ENCODE results near the gene RAD51B. TPM values are rescaled to one million over a fixed set of nuclear protein-coding genes. Genes with fewer than 3 reads are reported as not detected.

Gene RAD51B
- total RNA-seq, 1 experiment from 2014 or later: 8.5 TPM

GRCh38 chr14:68359022-68359836 lies 539.6 kb downstream of the RAD51B start:
- in situ Hi-C loops (cut with HindIII; ENCODE audit: low pct_unique_long_range_greater_than_20kb, low sequenced_read_pairs): no loop called here
- no peak overlapping the region for H3K4me3 ChIP-seq (ENCODE audit: low read depth in 2 of 2, low read length in 2 of 2)
- ATAC-seq (no peak), DNase-seq (ENCODE audit: low read depth, low spot score) (no peak)
- TF ChIP-seq SIN3A (IDR thresholded peaks at IDR 0.05; ENCODE audit: borderline replicate concordance, insufficient read depth, low read depth, low read length) (no peak), TCF7L2 (IDR thresholded peaks at IDR 0.05; ENCODE audit: low read depth, low read length) (no peak), POLR2AphosphoS5 (IDR thresholded peaks at IDR 0.05; ENCODE audit: low read depth, low read length) (no peak), REST (IDR thresholded peaks at IDR 0.05; ENCODE audit: insufficient read depth in 1 of 2, low read depth in 2 of 2, low read length in 1 of 2) (no peak)
- TF ChIP-seq, protein P1, sequence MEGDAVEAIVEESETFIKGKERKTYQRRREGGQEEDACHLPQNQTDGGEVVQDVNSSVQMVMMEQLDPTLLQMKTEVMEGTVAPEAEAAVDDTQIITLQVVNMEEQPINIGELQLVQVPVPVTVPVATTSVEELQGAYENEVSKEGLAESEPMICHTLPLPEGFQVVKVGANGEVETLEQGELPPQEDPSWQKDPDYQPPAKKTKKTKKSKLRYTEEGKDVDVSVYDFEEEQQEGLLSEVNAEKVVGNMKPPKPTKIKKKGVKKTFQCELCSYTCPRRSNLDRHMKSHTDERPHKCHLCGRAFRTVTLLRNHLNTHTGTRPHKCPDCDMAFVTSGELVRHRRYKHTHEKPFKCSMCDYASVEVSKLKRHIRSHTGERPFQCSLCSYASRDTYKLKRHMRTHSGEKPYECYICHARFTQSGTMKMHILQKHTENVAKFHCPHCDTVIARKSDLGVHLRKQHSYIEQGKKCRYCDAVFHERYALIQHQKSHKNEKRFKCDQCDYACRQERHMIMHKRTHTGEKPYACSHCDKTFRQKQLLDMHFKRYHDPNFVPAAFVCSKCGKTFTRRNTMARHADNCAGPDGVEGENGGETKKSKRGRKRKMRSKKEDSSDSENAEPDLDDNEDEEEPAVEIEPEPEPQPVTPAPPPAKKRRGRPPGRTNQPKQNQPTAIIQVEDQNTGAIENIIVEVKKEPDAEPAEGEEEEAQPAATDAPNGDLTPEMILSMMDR (IDR thresholded peaks at IDR 0.05): no peak
- intact Hi-C loops (cut with micrococcal nuclease; ENCODE audit: unreplicated experiment): no loop called here
- ChIA-PET CTCF (no interaction called here), POLR2A (no interaction called here)
- no TSS peak for BruUV-seq (replicated peaks)
- H3K4me1 ChIP-seq (ENCODE audit: control insufficient read depth, insufficient read depth, low read length): no peaks in the 10 kb centered on the region
- no peaks in the 10 kb centered on the region for H3K9me3 ChIP-seq (ENCODE audit: control insufficient read depth, insufficient read depth, low read depth, low read length)
- H3K36me3 ChIP-seq (ENCODE audit: control insufficient read depth, insufficient read depth, low read length): no peaks in the 10 kb centered on the region
- no peaks in the 10 kb centered on the region for H3K27me3 ChIP-seq (ENCODE audit: control insufficient read depth, insufficient read depth, low read length)
- no peak overlapping the region for H3K27ac ChIP-seq (ENCODE audit: low read length)

DNA sequence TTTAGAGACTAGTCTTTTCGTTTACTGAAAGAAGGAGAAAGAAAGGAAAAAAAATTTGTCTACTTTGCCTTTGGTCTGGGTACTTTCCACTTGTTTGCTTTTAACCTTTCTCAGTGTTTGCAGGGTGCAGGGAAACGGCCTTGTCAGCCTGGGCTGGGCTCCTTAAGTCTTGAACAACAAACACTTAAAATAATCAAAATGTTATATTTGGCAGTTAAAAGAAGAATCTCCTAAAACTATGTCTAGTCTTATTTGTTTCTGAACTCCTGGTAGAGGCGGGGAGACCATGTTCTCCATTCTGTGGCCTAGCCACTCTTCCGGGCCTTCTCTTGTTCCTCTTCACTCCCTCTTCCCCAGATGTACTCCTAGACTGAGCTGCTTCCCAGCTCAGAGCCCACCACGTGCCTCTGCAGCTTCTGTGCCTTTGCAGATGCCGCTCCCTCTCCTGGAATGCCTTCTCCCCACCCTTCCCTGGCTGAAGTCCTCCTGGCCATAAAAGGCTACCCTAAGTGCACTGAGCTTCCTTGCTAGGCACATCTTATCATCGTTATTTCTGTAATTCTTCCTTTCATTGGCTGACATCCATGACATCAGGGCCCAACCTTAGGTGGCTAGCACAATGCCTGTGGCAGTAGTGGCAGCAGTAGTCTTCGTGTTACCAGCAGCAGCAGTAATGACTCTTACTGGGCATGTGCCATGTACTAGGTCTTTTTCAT lies 540.4 kb downstream of the RAD51B start:
- no peak for DNase-seq (ENCODE audit: low read depth, low spot score)
- intact Hi-C loops (cut with micrococcal nuclease; ENCODE audit: unreplicated experiment) (no loop called here), in situ Hi-C loops (cut with HindIII; ENCODE audit: low pct_unique_long_range_greater_than_20kb, low sequenced_read_pairs) (no loop called here)
- ATAC-seq: no peak
- Histone ChIP-seq H3K27ac (ENCODE audit: low read length) (no peak overlapping the region), H3K4me3 (ENCODE audit: low read depth in 2 of 2, low read length in 2 of 2) (no peak overlapping the region), H3K36me3 (ENCODE audit: control insufficient read depth, insufficient read depth, low read length) (no peaks in the 10 kb centered on the region), H3K27me3 (ENCODE audit: control insufficient read depth, insufficient read depth, low read length) (no peaks in the 10 kb centered on the region), H3K4me1 (ENCODE audit: control insufficient read depth, insufficient read depth, low read length) (no peaks in the 10 kb centered on the region; the same call in 1 of the 2 replicates), H3K9me3 (ENCODE audit: control insufficient read depth, insufficient read depth, low read depth, low read length) (no peaks in the 10 kb centered on the region)
- CTCF ChIA-PET: no interaction called here
- TF ChIP-seq TCF7L2 (IDR thresholded peaks at IDR 0.05; ENCODE audit: low read depth, low read length) (no peak), SIN3A (IDR thresholded peaks at IDR 0.05; ENCODE audit: borderline replicate concordance, insufficient read depth, low read depth, low read length) (no peak), REST (IDR thresholded peaks at IDR 0.05; ENCODE audit: insufficient read depth in 1 of 2, low read depth in 2 of 2, low read length in 1 of 2) (no peak), POLR2AphosphoS5 (IDR thresholded peaks at IDR 0.05; ENCODE audit: low read depth, low read length) (no peak)
- TF ChIP-seq, protein P1 (IDR thresholded peaks at IDR 0.05): no peak
- POLR2A ChIA-PET: no interaction called here
- no TSS peak for BruUV-seq (replicated peaks)
